ENCODE measurements around the gene MFAP4.
A peak's percentile ranks its signal among the peaks of the same experiment; 100 is the strongest.

Gene MFAP4

GRCh38 chr17:19369846-19370492 is 17.0 kb downstream of the MFAP4 start:
- ChIA-PET POLR2A (ENCODE audit: low non-redundant PET) (no interaction called here), CTCF (interaction anchor here (0.5 to 0.7 kb wide), 3 partner anchors 8 to 751 kb away, joined by 3 to 4 read pairs (median 3); partner anchors contain the start of gene MAPK7)
- TF ChIP-seq, protein P1, sequence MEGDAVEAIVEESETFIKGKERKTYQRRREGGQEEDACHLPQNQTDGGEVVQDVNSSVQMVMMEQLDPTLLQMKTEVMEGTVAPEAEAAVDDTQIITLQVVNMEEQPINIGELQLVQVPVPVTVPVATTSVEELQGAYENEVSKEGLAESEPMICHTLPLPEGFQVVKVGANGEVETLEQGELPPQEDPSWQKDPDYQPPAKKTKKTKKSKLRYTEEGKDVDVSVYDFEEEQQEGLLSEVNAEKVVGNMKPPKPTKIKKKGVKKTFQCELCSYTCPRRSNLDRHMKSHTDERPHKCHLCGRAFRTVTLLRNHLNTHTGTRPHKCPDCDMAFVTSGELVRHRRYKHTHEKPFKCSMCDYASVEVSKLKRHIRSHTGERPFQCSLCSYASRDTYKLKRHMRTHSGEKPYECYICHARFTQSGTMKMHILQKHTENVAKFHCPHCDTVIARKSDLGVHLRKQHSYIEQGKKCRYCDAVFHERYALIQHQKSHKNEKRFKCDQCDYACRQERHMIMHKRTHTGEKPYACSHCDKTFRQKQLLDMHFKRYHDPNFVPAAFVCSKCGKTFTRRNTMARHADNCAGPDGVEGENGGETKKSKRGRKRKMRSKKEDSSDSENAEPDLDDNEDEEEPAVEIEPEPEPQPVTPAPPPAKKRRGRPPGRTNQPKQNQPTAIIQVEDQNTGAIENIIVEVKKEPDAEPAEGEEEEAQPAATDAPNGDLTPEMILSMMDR (conservative IDR thresholded peaks at IDR 0.05; ENCODE audit: low read depth) = no peak
- no peak for DNase-seq (ENCODE audit: low spot score)
- peak overlapping the region; percentile 51 for H3K27ac ChIP-seq

GRCh38 chr17:19369107-19369778 is 17.7 kb downstream of the MFAP4 start:
- POLR2A ChIA-PET (ENCODE audit: low non-redundant PET) = no interaction called here
- TF ChIP-seq, protein P1 (conservative IDR thresholded peaks at IDR 0.05; ENCODE audit: low read depth) = no peak
- DNase-seq (ENCODE audit: low spot score) = no peak
- CTCF ChIA-PET = interaction anchor here (0.9 kb wide), 1 partner anchor 15 kb away, joined by 6 read pairs; no protein-coding TSS in a partner anchor
- H3K27ac ChIP-seq = peak overlapping the region; percentile 51; the same call in 1 of the 2 replicates

DNA sequence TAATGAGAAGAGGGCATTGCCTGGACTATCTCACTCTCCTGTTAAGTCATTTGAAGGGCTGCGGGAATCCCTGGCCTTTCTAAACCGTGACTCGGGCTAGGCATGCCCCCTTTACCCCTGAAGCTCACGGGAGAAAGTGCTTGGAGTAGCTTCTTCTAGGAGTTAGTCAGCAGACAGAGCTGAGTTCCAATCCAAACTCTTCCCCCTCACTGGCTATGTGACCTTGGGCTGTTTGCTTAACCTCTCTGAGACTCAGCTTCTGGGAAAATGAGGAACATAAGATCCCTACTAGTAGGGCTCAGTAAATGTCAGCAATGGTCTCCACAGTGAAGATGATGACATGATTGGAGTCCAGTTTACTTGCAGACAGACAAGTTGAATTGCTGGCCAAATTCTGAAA is 18.8 kb downstream of the MFAP4 start:
- TF ChIP-seq, protein P1 (conservative IDR thresholded peaks at IDR 0.05; ENCODE audit: low read depth) = no peak
- H3K27ac ChIP-seq = no peak overlapping the region
- ChIA-PET POLR2A (ENCODE audit: low non-redundant PET) (no interaction called here), CTCF (interaction anchor here (0.9 kb wide), 1 partner anchor 16 kb away, joined by 6 read pairs; no protein-coding TSS in a partner anchor)
- DNase-seq (ENCODE audit: low spot score) = no peak

GRCh38 chr17:19366637-19366972 is 20.4 kb downstream of the MFAP4 start:
- DNase-seq (ENCODE audit: low spot score) = no peak
- POLR2A ChIA-PET (ENCODE audit: low non-redundant PET) = no interaction called here
- CTCF ChIA-PET = no interaction called here
- H3K27ac ChIP-seq = no peak overlapping the region
- TF ChIP-seq, protein P1 (conservative IDR thresholded peaks at IDR 0.05; ENCODE audit: low read depth) = no peak

GRCh38 chr17:19365833-19366636 is 21.0 kb downstream of the MFAP4 start:
- ChIA-PET CTCF (interaction anchor here (0.6 to 2.4 kb wide), 3 partner anchors 8 to 81 kb away, joined by 3 to 22 read pairs (median 3); no protein-coding TSS in a partner anchor), POLR2A (ENCODE audit: low non-redundant PET) (no interaction called here)
- TF ChIP-seq, protein P1 (conservative IDR thresholded peaks at IDR 0.05; ENCODE audit: low read depth) = no peak
- DNase-seq (ENCODE audit: low spot score) = no peak
- no peak overlapping the region for H3K27ac ChIP-seq

- TF ChIP-seq, protein P1 (conservative IDR thresholded peaks at IDR 0.05; ENCODE audit: low read depth) = no peak
- ChIA-PET CTCF (interaction anchor here (0.6 to 2.4 kb wide), 4 partner anchors 9 to 144 kb away, joined by 3 to 22 read pairs (median 4); no protein-coding TSS in a partner anchor), POLR2A (ENCODE audit: low non-redundant PET) (no interaction called here)
- DNase-seq (ENCODE audit: low spot score) = no peak
- no peak overlapping the region; the same call in 1 of the 2 replicates for H3K27ac ChIP-seq
These were observed 21.5 kb downstream of the MFAP4 start for GRCh38 chr17:19365499-19365817.

Data from RWPE1 (cell line).